ENCODE data around the gene GCHFR.

The GCHFR gene

DNA sequence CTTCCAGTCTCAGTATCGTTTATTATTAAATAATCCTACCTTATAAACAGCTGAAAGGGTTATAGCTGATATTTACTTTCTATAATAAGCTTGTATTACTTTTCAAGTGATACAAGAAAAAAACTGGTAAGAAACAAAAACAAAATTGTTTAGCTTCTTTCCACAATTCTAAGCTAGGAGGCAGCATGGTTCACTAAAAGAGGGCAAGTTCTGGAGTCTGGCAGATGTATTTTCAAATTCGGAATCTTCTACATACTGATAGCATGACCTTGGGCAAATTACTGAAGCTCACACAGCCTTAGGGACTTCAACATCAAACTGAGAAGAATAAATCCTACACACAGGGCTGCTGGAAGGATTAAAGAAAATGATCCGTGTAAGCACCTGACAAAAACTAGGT lies 21.3 kb downstream of the GCHFR start:
- DNase-seq: no peak

- DNase-seq: no peak
Observed at GRCh38 chr15:40785814-40786213, 21.9 kb downstream of the GCHFR start.

GRCh38 chr15:40787344-40787841 lies 23.5 kb downstream of the GCHFR start:
- no peak for DNase-seq

DNA sequence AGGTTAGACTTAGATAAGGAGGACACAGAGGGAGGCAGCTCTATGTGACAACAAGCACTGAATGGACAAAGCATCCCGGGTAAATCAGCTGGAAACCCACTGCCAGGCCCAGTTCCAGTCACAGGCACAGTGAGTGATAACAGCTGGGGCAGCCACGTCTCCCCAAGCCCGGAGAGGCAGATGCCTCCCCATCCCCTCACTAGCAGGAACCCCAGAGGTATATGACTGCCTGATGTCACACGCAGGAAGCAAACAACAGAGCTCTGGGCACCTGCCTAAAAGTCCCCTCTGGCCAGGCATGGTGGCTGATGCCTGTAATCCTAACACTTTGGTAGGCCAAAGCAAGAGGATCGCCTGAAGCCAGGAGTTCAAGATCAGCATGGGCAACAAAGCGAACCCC lies 24.1 kb downstream of the GCHFR start:
- no peak for DNase-seq

DNA sequence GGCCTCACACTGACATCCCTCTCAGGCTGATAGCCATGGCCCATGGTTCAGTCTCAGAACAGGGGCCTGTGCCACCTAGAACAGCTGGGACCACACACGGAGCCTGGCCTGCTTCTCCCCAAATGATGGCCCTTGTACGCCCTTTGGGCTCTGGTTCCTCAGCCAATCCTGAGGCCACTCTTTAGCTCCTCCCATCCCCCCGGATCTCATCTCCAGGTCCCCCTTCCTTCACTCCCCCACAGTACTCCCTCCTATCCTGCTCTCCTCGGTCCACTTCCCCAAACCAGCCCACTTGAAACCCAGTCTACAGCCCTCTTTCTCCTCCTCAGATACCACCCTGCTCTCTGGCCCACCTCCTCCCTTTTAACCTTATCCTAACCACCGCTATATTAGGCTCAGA lies 25.3 kb downstream of the GCHFR start:
- DNase-seq: no peak

GRCh38 chr15:40789999-40790398 lies 26.1 kb downstream of the GCHFR start:
- no peak for DNase-seq

GRCh38 chr15:40790718-40791117 lies 26.9 kb downstream of the GCHFR start:
- DNase-seq: no peak

GRCh38 chr15:40792394-40792793 lies 28.5 kb downstream of the GCHFR start:
- DNase-seq: no peak

- DNase-seq: no peak
Observed at GRCh38 chr15:40793216-40793989, 29.5 kb downstream of the GCHFR start.

DNA sequence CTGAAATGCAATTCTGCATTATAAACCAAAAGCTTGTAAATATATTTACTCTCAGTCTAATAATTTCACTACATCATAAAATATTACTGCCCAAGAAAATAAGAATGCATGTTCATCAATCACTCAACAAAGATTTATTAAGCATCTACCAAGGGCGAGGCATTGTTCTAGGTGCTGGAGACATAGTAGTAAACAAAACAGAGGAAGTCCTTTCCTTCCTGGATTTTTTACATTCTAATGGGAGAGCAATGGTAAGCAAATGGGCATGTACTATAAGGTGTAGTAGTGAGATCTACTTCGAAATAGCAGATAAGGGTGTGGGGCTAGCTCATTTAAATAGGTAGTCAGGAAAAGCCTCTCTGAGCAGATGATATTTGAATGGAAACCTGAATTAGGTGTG lies 32.2 kb downstream of the GCHFR start:
- no peak for DNase-seq

DNA sequence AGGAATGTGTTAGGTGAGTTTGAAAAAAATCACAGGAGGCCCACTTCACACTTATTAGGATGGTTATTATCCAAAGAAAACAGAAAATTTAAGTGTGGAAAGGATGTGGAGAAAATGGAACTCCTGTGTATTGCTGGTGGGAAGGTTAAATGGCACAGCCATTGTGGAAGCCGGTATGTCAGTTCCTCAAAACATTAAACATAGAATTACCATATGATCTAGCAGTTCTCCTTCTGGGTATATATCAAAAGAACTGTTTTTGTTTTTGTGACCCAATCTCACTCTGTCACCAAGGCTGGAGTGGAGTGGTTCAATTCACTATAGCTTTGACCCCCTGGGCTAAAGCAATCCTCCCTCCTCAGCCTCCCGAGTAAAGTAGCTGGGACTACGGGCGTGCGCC lies 32.6 kb downstream of the GCHFR start:
- no peak for DNase-seq

DNA sequence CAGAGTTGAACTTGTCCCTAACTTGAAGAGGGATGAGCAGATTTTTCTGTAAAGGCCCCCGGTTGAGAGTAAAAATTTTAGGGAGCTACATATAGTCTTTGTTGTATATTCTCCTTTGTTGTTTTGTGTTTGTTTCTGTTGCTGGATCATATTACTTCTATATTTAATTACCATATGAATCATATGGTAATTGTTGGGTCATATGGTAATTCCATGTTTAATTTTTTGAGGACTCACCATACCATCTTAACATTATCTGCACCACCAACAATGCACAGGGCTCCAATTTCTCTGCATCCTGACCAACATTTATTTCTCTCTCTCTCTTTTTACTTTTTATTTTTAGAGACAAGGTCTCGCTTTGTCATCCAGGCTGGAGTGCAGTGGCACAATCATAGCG lies 35.7 kb downstream of the GCHFR start:
- DNase-seq: no peak

DNA sequence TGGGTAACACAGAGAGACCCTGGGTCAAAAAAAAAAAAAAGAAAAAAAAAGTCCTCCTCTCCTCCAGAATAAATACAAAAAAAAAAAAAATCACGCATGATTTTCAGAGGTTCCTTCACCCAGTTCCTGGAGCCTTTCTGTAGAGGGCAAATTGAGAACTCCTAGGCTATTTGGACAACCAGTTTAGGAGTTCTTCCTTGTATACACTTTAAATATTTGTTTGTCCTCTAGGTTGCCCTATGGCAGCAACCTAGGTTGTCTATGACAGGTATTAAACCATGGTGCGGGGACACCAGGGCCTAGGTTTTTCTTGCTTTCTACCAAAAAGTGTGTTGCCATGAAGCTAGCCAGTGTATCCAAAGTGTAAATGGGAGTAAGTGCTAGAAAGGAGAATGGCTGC lies 39.2 kb downstream of the GCHFR start:
- DNase-seq: no peak

GRCh38 chr15:40803688-40804087 lies 39.8 kb downstream of the GCHFR start:
- DNase-seq: no peak

- no peak for DNase-seq
Observed at GRCh38 chr15:40806672-40807027, 42.8 kb downstream of the GCHFR start.

DNA sequence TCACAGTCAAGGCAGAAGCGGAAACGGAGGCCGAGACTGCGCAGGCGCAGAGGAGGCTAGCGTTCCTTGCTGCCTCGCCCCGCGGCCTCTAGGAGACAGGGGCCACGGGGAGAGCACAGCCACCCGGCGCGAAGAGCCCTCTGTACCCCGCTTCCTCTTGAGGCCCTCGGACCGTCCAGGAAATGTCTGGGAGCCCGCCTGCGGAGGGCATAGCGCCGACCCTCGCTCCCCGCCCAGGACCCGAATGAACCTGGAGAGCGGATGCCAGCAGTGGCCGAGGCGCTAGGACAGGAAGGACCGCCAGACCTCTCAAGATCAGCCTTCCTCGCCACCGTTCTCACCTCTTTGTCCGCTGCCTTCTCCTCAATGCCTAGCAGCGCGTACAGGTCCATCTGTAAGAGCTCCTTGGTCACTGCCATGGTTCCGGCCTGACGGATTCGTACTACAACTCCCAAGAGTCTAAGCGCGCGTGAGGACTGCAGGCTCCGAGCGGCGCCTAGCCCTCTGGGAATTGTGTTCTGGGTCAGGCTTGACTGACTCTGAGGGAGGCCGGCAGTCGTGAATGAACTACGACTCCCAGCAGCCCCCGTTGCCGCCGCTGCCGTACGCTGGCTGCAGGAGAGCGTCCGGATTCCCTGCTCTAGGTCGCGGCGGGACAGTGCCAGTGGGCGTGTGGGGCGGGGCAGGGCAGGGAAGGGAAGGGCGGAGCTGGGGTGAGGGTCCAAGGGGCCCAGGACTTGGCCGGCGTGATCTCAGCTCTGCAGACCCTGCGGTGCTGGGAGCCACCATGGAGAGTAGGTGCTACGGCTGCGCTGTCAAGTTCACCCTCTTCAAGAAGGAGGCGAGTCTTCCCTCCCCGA lies 43.4 kb downstream of the GCHFR start, which contains the start of the genes DNAJC17 and ZFYVE19:
TSS of gene DNAJC17 (minus strand) at position 446 of the 860 bp plus-strand sequence. CDS start at position 419, 27 bp downstream.
TSS of gene ZFYVE19 (plus strand) at position 62 of the 860 bp plus-strand sequence. CDS start at position 563, 501 bp downstream.
- DNase-seq: peak; percentile 94

DNA sequence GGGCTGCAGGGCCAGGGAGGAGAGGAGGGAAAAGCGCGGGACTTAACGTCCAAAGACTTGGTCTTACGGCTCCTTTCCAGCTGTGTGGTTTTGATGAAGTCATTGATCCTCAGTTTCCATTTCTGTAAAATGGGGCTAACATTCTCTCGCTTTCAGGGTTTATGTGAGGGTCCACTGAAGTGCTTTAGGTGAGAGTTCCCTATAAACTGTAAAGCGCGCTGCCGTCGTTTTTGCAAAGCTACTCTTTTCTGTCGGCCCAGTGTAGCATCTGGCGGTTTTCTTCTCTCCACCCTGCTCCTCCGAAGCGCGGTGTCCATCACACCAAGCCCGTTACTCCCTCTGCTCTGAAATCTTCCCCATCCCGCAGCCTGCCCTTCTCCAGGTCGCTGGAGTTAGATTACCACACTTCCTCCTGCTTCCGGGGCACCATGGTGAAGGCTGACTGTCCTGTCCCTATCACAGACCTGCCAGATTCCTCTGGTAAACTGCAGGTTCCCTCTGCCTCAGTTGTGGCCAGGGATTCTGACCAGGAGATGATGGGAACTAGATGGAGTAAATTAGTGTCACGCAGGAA lies 44.1 kb downstream of the GCHFR start:
- DNase-seq: no peak

DNA sequence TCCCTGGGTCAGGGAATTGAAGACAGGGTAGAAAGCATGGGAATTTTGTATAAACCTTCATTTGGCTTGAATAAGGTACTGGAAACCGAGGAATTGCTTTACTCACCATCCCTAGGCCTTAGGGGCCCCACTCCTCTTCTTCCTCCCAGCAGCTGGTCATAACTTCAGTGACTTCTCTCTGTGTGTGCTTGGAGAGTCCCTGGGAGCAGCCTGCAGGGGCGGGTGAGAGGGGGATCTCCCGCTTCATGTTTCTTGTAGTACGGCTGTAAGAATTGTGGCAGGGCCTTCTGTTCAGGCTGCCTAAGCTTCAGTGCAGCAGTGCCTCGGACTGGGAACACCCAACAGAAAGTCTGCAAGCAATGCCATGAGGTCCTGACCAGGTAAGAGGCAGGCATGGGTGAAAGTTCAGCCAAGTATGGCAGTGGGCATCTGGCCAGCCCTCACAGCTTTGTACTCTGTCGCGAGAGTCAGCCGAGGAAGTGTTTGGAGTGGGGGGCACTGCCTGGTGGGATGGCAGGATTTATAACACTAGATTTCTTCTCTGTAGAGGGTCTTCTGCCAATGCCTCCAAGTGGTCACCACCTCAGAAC lies 45.1 kb downstream of the GCHFR start:
- no peak for DNase-seq

DNA sequence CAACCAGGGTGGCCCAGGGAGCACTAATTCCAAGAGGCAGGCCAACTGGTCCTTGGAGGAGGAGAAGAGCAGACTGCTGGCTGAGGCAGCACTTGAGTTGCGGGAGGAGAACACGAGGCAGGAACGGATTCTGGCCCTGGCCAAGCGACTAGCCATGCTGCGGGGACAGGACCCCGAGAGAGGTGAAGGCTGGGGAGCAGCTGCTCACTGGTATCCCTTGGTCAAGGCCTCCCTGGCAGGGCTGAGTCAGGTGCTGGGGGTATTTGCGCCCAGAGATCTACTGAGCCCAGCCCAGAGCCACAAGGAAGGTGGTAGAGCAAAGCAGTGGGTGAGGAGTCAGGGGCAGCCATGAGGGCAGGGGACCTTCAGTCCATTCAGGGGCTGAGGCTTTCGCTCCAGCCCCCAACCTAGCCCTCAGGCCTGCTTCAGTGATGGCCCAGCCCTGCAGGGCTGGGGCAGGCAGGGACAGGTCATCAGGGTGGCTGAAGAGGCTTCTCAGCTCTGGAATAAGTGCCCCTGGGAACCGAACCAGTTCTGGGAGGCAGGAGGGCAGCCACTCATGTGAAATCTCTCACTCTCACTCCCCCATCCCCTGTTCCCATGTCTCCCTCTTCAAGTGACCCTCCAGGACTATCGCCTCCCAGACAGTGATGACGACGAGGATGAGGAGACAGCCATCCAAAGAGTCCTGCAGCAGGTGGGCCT lies 49.0 kb downstream of the GCHFR start:
- DNase-seq: no peak

GRCh38 chr15:40815042-40815698 lies 51.3 kb downstream of the GCHFR start:
- no peak for DNase-seq

All from CD4-positive, alpha-beta T cell treated with Interleukin-15 for 1 hour (primary cell).